ES-I3 (cell line): ENCODE data around the gene WFDC10A.
"Not testable (repeated sequence)": the region's sequence is repeated elsewhere in the genome, so short reads cannot be mapped to it uniquely, and the experiment has no call there.

Experiments
- H3K36me3 ChIP-seq: 2 replicates; pipeline ENCODE4 v1.6.1; 2013; ENCODE audit warnings: mild to moderate bottlenecking, low read length, control low read depth, moderate library complexity; ENCODE audit not compliant: insufficient read depth
- H3K4me1 ChIP-seq: 2 replicates; pipeline ENCODE4 v1.6.1; 2013; ENCODE audit warnings: mild to moderate bottlenecking, control low read depth, low read length; ENCODE audit not compliant: insufficient read depth
- H3K9ac ChIP-seq: 2 replicates; pipeline ENCODE4 v1.6.1; 2013; ENCODE audit warnings: low read depth, mild to moderate bottlenecking, low read length, moderate library complexity
- H3K9me3 ChIP-seq: 2 replicates; pipeline ENCODE4 v1.6.1; 2013; ENCODE audit warnings: mild to moderate bottlenecking, low read length, moderate library complexity; ENCODE audit not compliant: control insufficient read depth, insufficient read depth

WFDC10A gene

DNA sequence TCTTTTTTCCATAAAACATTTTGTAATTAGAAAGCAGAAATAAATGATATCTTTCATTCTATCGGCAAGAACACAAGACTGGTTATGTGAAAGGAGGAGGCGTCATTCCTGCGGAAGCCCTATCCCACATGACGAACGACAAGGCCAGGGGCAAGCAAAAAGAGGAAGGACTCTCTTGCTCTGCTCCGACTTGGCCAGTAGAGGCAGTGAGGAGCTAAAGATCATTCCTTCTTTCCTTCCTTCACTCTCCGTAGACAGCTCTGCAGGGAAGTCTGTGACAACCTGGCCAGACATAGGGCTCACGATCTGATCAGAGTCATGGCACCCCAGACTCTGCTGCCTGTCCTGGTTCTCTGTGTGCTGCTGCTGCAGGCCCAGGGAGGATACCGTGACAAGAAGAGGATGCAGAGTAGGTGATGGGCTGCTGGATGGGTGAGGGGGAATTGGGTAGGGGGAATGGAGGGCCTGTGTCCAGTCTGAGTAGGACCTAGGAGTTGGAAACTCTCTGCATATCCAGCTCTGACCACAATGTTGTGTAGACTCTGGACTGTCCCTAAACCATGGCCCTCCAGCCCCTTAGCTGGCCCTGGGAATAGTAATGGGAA lies at the start of gene WFDC10A:
Gene WFDC10A, plus strand, starts transcription at position 244 of the 605 bp plus-strand sequence. Its CDS starts 75 bp downstream, at position 319.
- Histone ChIP-seq H3K9me3 (no peaks in the 10 kb centered on the region), H3K9ac (no peak within 1 kb of the TSS), H3K36me3 (no peaks in the 10 kb centered on the region), H3K4me1 (no peaks in the 10 kb centered on the region)

DNA sequence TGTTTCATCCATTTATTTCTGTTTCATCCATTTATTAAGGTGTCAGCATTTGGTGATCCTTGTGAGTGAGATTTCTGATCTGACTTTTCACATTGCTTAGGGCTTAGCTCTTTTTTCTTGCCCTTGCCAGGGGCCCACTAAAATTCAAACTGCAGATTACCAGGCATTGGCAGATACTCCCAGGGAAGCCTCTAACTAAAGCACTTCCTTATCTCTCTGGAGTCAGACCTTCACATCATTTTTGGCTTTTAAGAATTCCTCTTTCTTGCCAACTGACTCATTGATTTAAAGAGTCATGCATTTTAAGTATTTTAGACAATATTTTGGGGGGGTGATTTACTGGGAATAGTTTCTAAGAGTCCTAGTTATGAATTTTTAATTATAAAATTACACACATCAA lies 47.8 kb upstream of the WFDC10A start:
- Histone ChIP-seq H3K4me1 (peaks cover 21% of the 10 kb centered on the region), H3K9ac (no peak overlapping the region), H3K9me3 (no peaks in the 10 kb centered on the region), H3K36me3 (no peaks in the 10 kb centered on the region)

DNA sequence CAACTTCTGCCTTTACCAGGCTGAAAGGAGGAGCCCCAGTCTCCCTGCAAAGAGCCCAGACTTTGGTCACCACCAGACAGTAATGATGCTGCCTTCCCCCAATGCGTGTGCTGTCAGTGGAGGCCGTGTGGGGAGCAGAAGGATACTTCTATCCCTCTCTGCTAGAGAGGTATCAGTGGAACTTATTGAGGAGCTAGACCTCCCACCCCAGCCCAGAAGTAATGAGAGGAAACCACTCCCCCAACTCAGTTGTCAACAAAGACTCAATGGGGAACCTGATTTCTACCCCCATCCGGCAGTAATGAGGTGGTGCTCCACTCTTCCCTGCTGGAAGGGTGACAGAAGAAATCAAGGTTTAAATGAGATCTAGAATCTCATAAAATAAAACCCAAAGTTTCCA lies 46.0 kb upstream of the WFDC10A start:
- H3K36me3 ChIP-seq, result no peaks in the 10 kb centered on the region
- no peak overlapping the region for H3K9ac ChIP-seq
- H3K9me3 ChIP-seq, result peaks cover 2% of the 10 kb centered on the region; the same call in 1 of the 2 replicates

DNA sequence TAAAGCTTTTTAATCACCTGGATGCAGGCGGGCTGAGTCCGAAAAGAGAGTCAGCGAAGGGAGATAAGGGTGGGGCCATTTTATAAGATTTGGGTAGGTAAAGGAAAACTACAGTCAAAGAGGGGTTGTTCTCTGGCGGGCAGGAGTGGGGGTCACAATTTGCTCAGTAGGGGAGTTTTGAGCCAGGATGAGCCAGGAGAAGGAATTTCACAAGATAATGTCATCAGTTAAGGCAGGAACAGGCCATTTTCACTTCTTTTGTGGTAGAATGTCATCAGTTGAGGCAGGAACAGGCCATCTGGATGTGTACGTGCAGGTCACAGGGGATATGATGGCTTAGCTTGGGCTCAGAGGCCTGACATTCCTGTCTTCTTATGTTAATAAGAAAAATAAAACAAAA lies 45.2 kb upstream of the WFDC10A start:
- not testable (repeated sequence) for H3K9me3 ChIP-seq, H3K4me1 ChIP-seq, H3K36me3 ChIP-seq, H3K9ac ChIP-seq

More for the DNA sequence above, 46.0 kb upstream of the WFDC10A start:
- H3K4me1 ChIP-seq, result peaks cover 10% of the 10 kb centered on the region

DNA sequence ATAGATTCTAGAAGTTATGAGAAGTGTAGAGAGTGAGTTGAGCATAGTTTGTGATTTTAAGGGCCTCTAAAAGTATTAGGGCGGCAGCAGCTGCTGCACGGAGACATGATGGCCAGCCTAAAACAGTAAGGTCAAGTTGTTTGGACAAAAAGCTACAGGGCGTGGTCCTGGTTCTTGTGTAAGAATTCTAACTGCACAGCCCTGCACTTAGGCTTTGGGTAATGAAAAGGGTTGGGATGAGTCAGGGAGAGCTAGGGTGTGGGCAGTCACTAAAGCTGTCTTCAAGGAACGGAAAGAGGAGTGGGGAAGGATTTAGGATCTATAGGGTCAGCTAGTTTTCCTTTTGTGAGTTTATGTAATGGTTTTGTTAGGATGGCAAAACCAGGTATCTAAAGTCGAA lies 43.6 kb upstream of the WFDC10A start:
- not testable (repeated sequence) for H3K36me3 ChIP-seq, H3K9ac ChIP-seq, H3K9me3 ChIP-seq, H3K4me1 ChIP-seq

DNA sequence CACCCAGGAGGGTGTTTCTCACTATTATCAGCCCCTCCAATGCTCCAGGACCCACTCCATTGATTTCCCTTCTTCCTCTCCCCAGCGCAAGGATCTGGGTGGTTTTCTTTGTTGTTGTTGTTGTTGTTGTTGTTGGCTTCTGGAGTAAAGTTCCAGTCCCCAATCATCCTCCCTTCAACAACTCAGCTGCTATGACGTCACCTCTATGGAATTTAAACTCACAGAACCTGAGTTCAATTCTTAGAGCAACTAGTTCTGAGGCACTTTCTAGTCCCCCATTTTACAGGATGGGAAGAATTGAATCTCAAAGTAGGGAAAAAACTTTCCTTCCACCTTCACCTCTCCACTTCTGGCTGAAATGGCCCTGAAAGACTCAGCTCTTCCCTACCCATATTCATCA lies 40.7 kb upstream of the WFDC10A start:
- Histone ChIP-seq H3K9ac (no peak overlapping the region), H3K36me3 (no peaks in the 10 kb centered on the region), H3K9me3 (peaks cover 5% of the 10 kb centered on the region), H3K4me1 (no peaks in the 10 kb centered on the region)

DNA sequence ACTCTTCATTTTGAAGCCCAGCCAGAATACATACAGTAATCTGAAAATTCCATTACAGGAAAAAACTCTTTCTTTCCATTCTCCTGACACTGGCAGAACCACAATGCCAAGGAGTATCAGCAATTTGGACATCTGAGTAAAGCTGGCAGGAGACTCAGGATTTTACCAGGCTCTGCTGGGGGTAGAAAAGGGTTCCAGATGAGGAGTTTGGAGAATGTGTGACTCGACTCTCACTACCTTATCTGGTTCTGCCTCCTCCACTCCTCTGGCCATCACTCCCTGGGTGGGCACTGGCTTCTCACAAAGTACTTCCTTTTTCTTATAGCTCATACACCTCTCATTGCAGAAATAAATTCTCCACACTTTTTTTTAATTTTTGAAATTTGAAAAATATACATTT lies 39.8 kb upstream of the WFDC10A start:
- Histone ChIP-seq H3K4me1 (no peaks in the 10 kb centered on the region), H3K9me3 (peaks cover 5% of the 10 kb centered on the region), H3K36me3 (no peaks in the 10 kb centered on the region), H3K9ac (no peak overlapping the region)

DNA sequence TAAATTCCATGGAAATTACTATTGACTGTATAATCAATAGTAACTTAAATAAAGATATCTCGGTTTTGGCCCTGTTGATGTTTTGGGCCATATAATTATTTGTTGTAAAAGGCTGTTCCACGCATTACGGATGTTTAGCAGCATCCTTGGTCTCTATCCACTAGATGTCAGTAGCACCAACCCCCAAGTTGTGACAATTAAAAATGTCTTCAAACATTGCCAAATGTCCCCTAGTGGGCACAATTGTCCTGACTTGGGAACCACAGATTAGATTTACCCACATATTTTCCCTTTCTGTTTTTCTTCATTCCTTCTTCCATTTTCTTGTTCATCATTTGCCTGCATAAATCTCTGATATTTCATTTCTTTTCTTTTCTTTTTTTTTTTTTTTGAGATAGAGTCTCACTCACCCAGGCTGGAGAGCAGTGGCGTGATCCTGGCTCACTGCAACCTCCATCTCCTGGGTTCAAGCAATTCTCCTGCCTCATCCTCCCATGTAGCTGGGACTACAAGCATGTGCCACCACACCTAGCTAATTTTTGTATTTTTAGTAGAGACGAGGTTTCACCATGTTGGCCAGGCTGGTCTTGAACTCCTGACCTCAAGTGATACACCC lies 36.9 kb upstream of the WFDC10A start:
- no peaks in the 10 kb centered on the region for H3K36me3 ChIP-seq
- H3K9ac ChIP-seq, result no peak overlapping the region
- H3K9me3 ChIP-seq, result peaks cover 5% of the 10 kb centered on the region
- no peaks in the 10 kb centered on the region for H3K4me1 ChIP-seq

DNA sequence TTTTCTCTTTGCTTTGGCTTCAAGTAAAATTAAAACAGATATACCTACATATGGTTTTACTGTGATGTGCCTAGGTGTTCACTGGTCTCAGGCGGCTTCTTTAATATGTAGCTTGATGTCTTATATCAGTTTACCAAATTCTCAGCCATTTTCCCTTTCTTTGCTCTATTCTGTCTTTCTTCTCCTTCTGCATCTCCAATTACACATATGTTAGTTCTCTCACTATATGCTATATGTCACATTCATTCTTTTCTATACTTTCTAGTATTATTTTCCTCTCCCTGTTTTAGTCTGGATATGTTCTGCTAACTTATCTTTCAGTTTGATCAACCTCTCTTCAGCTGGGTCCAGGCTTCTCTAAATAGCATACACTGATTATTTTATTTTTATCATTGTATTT lies 36.0 kb upstream of the WFDC10A start:
- H3K4me1 ChIP-seq, result no peaks in the 10 kb centered on the region
- no peak overlapping the region for H3K9ac ChIP-seq
- peaks cover 3% of the 10 kb centered on the region for H3K9me3 ChIP-seq

DNA sequence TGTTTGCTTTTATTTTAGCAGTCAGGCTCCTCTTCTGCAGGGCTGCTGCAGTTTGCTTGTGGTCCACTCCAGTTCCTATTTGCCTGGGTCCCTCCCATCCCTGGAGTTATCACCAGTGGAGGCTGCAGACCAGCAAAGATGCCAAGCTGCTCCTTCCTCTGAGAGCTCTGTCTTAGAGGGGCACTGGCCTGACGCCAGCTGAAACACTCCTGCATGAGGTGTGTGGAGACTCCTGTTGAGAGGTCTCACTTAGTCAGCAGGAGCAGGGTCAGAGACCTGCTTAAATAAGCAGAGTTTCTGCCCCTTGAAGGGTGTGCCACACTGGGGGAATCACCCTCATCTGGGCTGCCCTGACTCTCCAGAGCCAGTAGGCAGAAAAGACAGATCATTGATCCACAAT lies 34.3 kb upstream of the WFDC10A start:
- Histone ChIP-seq H3K36me3 (no peaks in the 10 kb centered on the region), H3K4me1 (no peaks in the 10 kb centered on the region), H3K9me3 (peaks cover 3% of the 10 kb centered on the region), H3K9ac (no peak overlapping the region)

More for the DNA sequence above, 36.0 kb upstream of the WFDC10A start:
- no peaks in the 10 kb centered on the region for H3K36me3 ChIP-seq

DNA sequence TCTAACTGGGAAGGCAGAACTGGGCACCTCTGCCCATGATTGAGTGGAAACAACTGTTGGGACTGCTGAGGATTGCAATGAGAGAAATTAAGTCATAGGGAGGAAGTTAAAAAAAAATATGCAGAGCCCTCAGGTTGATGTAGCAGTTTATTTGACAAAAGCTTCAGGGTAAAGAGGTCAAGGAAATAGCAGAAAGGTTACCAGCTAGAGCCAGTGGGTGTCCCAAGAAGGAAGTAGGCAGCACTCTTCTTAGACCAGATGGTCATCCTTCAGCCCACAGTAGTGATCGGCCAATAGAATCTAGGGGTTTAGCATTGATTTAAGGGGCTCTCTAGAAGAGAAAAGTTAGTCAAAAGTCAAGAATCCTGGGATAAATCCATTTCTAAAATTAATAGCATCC lies 21.7 kb upstream of the WFDC10A start:
- no peak overlapping the region for H3K9ac ChIP-seq

DNA sequence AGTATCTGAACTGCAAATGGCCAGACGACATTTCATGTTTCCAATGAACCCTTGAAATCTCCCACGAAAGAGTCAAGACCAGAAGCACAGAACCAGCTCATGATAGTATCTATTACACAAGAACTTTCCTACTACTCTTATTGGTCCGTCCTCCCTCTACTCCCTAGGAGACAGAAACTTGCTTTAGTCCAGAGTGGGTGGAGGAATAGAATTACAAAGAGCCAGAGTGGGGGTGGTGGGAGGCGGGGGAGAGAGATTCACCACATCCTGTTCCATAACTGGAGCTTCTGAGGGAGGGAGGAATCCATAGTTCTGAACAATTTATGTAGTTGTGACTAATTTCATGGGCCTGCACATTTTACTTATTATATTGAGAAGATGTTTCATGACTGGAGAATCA lies 18.5 kb upstream of the WFDC10A start:
- peaks cover 4% of the 10 kb centered on the region; the same call in 1 of the 2 replicates for H3K4me1 ChIP-seq
- H3K9ac ChIP-seq, result no peak overlapping the region
- H3K9me3 ChIP-seq, result peaks cover 4% of the 10 kb centered on the region

More for the DNA sequence above, 21.7 kb upstream of the WFDC10A start:
- Histone ChIP-seq H3K4me1 (peaks cover 4% of the 10 kb centered on the region; the same call in 1 of the 2 replicates), H3K9me3 (peaks cover 4% of the 10 kb centered on the region), H3K36me3 (no peaks in the 10 kb centered on the region)

DNA sequence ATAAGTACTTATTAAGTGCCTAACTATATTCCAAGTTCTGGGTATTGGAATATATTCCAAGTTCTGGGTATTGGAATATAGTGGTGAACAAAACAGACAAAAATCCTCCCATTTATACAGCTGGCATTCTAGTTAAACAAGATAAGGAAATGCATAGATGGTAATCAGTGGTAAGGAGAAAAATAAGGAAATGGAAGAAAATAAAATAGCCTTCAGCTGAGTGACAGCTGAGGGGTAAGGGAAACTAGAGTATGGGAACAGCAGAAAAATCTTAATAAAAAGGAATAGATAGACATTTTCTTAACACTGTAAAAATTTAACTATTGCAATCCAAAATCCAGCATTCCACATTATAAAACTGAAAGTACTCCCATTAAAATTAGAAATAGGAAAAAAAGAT lies 17.2 kb upstream of the WFDC10A start:
- Histone ChIP-seq H3K9me3 (no peaks in the 10 kb centered on the region; the same call in 1 of the 2 replicates), H3K36me3 (no peaks in the 10 kb centered on the region), H3K9ac (no peak overlapping the region), H3K4me1 (peaks cover 4% of the 10 kb centered on the region; the same call in 1 of the 2 replicates)

More for the DNA sequence above, 18.5 kb upstream of the WFDC10A start:
- no peaks in the 10 kb centered on the region for H3K36me3 ChIP-seq

DNA sequence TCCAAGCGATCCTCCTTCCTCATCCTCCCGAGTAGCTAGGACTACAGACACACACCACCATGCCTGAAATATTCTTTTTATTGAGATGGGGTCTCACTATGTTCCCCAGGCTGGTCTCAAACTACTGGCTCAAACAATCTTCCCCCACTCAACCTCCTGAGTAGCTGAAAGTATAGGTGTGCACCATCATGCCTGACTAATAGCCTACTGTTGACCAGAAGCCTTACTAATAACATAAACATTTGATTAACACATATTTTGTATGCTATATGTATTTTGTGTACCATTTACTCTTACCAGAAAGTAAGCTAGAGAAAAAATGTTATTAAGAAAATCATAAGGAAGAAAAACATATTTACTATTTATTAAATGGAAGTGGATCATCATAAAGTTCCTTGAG lies 11.9 kb upstream of the WFDC10A start:
- H3K9me3 ChIP-seq, result no peaks in the 10 kb centered on the region
- H3K9ac ChIP-seq, result no peak overlapping the region
- no peaks in the 10 kb centered on the region for H3K36me3 ChIP-seq
- H3K4me1 ChIP-seq, result no peaks in the 10 kb centered on the region

DNA sequence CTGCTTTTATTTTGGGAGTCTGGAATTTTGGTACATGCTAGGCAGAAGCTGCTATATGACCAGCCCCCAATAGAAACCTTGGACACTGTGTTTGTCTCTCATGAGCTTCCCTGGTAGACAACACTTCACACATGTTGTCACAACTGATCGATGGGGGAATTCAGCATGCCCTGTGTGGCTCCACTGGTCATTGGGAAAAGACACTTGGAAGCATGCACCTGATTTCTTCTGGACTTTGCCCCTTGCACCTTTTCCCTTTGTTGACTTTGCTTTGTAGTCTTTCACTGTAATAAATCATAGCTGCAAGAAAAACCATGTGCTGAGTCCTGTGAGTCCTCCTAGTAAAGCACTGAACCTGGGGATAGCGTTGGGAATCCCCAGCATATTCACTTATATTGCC lies 7.9 kb upstream of the WFDC10A start:
- H3K9ac ChIP-seq, result no peak overlapping the region
- no peaks in the 10 kb centered on the region for H3K4me1 ChIP-seq
- H3K9me3 ChIP-seq, result no peaks in the 10 kb centered on the region
- no peaks in the 10 kb centered on the region for H3K36me3 ChIP-seq
